ENCODE results near the gene PCBP3.

PCBP3 gene

GRCh38 chr21:45927851-45928850, 284.6 kb downstream of the PCBP3 start:
- H3K4me3 ChIP-seq (ENCODE audit: control insufficient read depth, low read depth, low read length) = no peak overlapping the region
- DNase-seq (ENCODE audit: low read depth) = no peak
- TF ChIP-seq, protein P1, sequence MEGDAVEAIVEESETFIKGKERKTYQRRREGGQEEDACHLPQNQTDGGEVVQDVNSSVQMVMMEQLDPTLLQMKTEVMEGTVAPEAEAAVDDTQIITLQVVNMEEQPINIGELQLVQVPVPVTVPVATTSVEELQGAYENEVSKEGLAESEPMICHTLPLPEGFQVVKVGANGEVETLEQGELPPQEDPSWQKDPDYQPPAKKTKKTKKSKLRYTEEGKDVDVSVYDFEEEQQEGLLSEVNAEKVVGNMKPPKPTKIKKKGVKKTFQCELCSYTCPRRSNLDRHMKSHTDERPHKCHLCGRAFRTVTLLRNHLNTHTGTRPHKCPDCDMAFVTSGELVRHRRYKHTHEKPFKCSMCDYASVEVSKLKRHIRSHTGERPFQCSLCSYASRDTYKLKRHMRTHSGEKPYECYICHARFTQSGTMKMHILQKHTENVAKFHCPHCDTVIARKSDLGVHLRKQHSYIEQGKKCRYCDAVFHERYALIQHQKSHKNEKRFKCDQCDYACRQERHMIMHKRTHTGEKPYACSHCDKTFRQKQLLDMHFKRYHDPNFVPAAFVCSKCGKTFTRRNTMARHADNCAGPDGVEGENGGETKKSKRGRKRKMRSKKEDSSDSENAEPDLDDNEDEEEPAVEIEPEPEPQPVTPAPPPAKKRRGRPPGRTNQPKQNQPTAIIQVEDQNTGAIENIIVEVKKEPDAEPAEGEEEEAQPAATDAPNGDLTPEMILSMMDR (conservative IDR thresholded peaks at IDR 0.05; ENCODE audit: control insufficient read depth, insufficient read depth, low read depth, low read length) = no peak

- TF ChIP-seq, protein P1 (conservative IDR thresholded peaks at IDR 0.05; ENCODE audit: control insufficient read depth, insufficient read depth, low read depth, low read length) = no peak
- H3K4me3 ChIP-seq (ENCODE audit: control insufficient read depth, low read depth, low read length) = no peak overlapping the region
These were observed 285.9 kb downstream of the PCBP3 start for GRCh38 chr21:45929449-45929848.

GRCh38 chr21:45930231-45930760, 286.8 kb downstream of the PCBP3 start:
- no peak overlapping the region for H3K4me3 ChIP-seq (ENCODE audit: control insufficient read depth, low read depth, low read length)
- DNase-seq (ENCODE audit: low read depth) = no peak
- TF ChIP-seq, protein P1 (conservative IDR thresholded peaks at IDR 0.05; ENCODE audit: control insufficient read depth, insufficient read depth, low read depth, low read length) = no peak

More at GRCh38 chr21:45929449-45929848, 285.9 kb downstream of the PCBP3 start:
- no peak for DNase-seq (ENCODE audit: low read depth)

DNA sequence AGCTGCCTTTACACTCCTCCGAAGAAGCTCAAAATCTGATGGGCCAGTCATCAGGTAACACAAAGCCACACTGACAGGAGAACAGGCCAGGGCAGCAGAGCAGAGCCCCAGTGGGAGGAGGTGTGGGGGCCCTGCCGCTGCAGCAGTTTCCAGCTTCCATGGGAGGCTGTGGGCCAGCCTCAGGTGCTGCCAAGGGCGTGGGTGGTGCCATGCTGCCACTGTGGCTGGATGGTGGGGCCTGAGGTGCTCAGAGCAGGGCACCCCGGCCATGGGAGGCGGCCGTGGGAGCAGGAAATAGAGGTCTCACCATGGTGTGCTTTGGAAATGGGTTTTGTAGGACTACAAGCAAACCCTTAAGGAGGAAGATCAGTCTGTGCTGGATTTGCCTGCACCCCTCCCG, 287.3 kb downstream of the PCBP3 start:
- TF ChIP-seq, protein P1 (conservative IDR thresholded peaks at IDR 0.05; ENCODE audit: control insufficient read depth, insufficient read depth, low read depth, low read length) = no peak
- no peak overlapping the region for H3K4me3 ChIP-seq (ENCODE audit: control insufficient read depth, low read depth, low read length)
- DNase-seq (ENCODE audit: low read depth) = no peak

DNA sequence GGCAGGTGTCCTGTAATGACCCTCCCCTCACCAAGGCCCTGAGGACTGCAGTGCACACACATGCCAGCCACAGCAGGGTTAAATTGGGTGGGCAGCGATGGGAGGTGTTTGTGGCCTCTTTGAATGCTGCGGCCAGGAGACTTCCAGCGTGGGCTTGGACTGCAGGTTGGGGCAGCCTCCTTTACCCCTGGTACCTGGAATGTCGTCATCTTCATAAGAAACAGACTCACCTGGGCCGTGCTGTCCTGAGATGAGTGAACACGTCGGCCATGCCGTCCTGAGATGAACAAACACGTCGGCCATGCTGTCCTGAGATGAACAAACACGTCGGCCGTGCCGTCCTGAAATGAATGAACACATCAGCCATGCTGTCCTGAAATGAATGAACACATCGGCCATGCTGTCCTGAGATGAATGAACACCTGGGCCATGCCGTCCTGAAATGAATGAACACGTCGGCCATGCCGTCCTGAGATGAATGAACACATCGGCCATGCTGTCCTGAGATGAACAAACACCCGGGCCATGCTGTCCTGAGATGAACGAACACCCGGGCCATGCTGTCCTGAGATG, 288.0 kb downstream of the PCBP3 start:
- no peak for DNase-seq (ENCODE audit: low read depth)
- TF ChIP-seq, protein P1 (conservative IDR thresholded peaks at IDR 0.05; ENCODE audit: control insufficient read depth, insufficient read depth, low read depth, low read length) = no peak
- no peak overlapping the region for H3K4me3 ChIP-seq (ENCODE audit: control insufficient read depth, low read depth, low read length)

DNA sequence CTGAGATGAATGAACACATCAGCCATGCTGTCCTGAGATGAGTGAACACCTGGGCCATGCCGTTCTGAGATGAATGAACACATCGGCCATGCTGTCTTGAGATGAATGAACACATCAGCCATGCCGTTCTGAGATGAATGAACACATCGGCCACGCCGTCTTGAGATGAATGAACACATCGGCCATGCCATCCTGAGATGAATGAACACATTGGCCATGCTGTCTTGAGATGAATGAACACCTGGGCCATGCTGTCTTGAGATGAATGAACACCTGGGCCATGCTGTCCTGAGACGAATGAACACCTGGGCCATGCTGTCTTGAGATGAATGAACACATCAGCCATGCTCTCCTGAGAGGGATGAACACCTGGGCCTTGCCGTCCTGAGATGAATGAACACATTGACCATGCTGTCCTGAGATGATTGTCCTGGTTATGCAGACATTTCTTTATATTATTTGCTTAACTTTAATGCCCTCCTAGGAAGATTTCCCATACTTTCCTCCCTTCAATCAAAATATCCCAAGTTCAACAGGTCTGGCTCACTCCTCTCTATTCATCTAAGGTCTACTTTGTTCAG, 289.5 kb downstream of the PCBP3 start:
- TF ChIP-seq, protein P1 (conservative IDR thresholded peaks at IDR 0.05; ENCODE audit: control insufficient read depth, insufficient read depth, low read depth, low read length) = no peak
- DNase-seq (ENCODE audit: low read depth) = no peak
- H3K4me3 ChIP-seq (ENCODE audit: control insufficient read depth, low read depth, low read length) = no peak overlapping the region
